Activated CD4-positive, CD25-positive, alpha-beta regulatory T cell treated with anti-CD3 and anti-CD28 coated beads, Interleukin-2, amount 50 U/mL, for 72 hours (primary cell): ENCODE measurements around the gene FDPS.
A peak's percentile ranks its signal among the peaks of the same experiment; 100 is the strongest.
"Not testable (repeated sequence)": the region's sequence is repeated elsewhere in the genome, so short reads cannot be mapped to it uniquely, and the experiment has no call there.

Experiments used
- DNase-seq: peaks from one replicate; pipeline ENCODE4 v3.0.0; 2021

FDPS gene

GRCh38 chr1:155320661-155321617 is 12.3 kb downstream of the FDPS start, which contains the start of gene RUSC1:
TSS of gene RUSC1 (plus strand) at chr1:155320894. CDS start at chr1:155321774, 880 bp downstream.
- peak; percentile 70 for DNase-seq

- DNase-seq: no peak
These were observed 13.2 kb downstream of the FDPS start for GRCh38 chr1:155321639-155322503.

GRCh38 chr1:155322571-155322952 is 13.9 kb downstream of the FDPS start:
- no peak for DNase-seq

- DNase-seq: peak; percentile 93
These were observed 14.5 kb downstream of the FDPS start for GRCh38 chr1:155322953-155323728.

- peak; percentile 82 for DNase-seq
These were observed 15.0 kb downstream of the FDPS start for GRCh38 chr1:155323729-155324036.

- DNase-seq: peak; percentile 89
These were observed 15.5 kb downstream of the FDPS start for GRCh38 chr1:155324037-155324716.

- peak; percentile 34 for DNase-seq
These were observed 16.3 kb downstream of the FDPS start for GRCh38 chr1:155324717-155325602.

GRCh38 chr1:155325603-155325893 is 16.9 kb downstream of the FDPS start:
- DNase-seq: no peak

GRCh38 chr1:155326020-155326526 is 17.4 kb downstream of the FDPS start:
- no peak for DNase-seq

GRCh38 chr1:155326631-155327037 is 18.0 kb downstream of the FDPS start:
- DNase-seq: no peak

- no peak for DNase-seq
These were observed 19.3 kb downstream of the FDPS start for GRCh38 chr1:155327981-155328380.

- not testable (repeated sequence) for DNase-seq
These were observed 20.2 kb downstream of the FDPS start for GRCh38 chr1:155328856-155329255.

- no peak for DNase-seq
These were observed 21.4 kb downstream of the FDPS start for GRCh38 chr1:155329980-155330598.

GRCh38 chr1:155334962-155335361 is 26.3 kb downstream of the FDPS start:
- DNase-seq: no peak

- no peak for DNase-seq
These were observed 30.9 kb downstream of the FDPS start for GRCh38 chr1:155339515-155340097.

GRCh38 chr1:155342842-155343241 is 34.2 kb downstream of the FDPS start:
- no peak for DNase-seq

- DNase-seq: no peak
These were observed 44.0 kb downstream of the FDPS start for GRCh38 chr1:155352631-155353030.

- DNase-seq: no peak
These were observed 51.4 kb downstream of the FDPS start for GRCh38 chr1:155360051-155360450.
